Measurements from ENCODE around the gene PLCE1.

PLCE1 gene

DNA sequence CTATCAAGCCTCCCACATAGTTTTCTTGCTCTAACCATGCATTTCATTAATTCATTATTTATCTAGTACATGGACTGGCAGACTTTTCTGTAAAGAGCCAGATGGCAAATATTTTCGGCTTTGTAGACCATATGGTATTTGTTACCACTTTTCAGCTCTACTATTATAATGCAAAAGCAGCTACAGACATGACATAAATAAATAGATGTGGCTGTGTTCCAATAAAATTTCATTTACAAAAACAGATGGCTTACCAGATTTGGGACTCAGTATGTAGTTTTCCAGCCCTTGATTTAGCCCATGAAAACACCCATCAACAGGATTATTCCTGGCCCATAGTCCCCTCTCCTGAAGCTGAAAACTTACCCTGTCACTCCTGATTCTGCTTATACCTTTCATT is 32.1 kb downstream of the PLCE1 start:
- no peak for DNase-seq

DNA sequence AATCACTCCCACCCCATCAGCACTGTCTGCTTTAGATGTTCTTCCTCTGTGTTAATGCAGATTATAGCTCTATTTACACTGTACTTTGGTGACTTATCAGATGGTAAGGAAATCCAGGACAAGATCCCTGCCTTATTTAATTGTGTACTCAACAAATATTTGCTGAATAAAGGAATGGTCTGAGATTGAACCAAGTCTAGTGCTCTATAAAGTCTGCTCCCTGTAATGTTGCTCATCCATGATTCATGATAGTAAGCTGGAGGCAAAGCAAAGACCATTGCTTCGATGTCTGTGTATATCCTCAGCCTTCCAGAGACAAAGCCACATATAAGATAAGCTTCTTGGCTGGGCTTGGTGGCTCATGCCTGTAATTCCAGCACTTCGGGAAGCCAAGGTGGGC is 33.5 kb downstream of the PLCE1 start:
- no peak for DNase-seq

DNA sequence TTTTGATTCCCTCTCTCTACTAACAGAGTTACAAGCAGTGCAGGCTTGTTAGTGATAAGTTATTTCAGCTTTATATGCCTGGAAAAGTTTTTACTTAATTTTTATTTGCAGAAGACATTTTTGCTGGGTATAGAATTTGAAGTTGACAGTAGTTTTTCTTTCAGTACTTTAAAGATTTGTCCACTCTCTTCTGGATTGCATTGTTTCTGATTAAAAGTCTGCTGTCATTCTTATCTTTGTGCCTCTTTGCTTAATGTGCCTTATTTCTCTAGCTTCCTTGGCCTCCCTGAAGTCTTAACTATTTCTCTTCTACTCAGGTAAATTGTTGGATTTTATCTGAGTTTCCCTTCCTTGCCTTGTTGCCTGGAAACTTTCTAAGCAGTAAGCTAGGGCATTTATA is 36.2 kb downstream of the PLCE1 start:
- DNase-seq: no peak

DNA sequence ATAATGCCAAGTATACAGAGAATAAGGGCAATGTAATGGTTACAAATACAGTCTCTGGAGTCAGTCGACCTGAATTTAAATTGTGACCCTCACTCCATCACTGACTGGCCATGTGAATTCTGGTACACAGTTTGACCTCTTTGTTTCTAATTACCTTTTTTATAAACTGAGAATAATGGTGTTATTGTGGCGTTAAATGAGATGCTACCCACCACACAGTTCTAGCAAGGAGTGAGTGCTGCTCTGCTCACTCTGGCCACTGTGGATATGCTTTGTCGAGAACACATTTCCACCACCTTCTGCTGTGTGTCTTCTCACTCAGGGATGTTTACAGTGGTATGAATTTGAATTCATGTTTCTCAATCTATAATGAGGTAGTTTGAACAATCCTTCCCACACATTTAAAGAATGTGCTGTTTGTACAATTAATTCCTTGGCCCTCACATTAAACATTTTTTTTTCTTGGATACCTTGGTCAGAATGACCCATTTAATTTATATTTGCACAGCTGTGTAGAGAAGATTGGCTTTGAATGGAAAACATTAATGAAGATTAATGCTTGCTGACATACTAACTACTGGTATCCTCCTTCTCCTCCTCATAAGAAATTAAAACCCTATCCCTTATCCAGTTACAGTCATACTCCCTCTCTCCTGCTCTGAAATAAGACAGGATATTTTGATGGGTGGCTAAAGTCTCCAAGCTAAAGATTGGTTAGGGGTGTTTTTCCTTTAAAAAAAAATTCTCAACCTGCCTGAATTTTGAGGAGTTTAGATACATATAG is 42.4 kb downstream of the PLCE1 start:
- DNase-seq: peak; percentile 47

DNA sequence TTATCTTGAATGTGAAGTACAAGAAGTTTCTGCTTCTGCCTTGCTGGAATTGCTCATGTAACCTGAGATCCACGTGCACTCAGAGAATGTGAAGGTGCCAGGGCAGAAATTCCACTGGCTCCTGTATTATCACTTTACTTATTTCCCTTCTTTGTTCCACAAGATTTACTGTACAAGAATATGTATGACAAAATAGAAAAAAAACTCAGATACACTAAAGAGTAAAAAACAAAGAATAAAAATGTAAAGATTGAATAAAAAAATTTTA is 43.0 kb downstream of the PLCE1 start:
- DNase-seq: no peak

DNA sequence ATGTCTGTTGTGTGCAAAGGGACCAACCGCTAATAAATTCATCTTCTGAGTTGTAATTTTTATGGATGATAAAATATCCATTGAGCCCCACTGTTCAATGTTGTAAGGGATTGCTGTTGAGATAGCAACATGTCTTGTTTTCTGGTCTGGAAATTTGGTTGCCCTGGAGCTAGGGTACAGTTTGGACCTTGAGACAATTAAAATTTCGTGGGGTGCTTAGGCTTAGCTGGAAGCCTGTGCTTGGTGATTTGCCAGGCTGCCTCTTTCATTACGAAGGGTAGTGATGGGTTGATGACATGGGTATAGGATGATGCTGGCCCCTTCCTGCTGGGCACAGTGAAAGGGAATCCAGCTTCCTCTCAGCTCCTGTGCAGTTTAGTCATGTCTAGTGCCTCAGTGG is 43.6 kb downstream of the PLCE1 start:
- DNase-seq: no peak

DNA sequence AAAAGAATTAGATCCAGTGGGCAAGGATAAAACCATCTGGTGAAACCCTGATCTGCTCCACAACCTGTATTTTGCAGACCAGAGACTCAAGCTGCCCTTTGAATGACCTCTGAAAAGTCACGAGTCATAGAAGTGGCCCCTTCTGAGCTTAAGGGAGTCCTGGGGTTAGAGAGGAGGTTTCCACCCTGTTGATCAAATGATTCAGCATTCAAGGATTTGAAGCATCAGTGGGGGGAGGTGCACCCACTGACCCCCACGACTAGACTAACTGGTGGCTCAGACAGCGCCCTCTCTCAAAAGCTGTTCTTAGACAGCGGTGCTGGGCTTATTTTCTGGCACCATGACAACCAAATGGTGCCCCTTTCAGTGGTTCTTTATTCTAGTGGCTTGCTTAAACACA is 44.3 kb downstream of the PLCE1 start:
- no peak for DNase-seq

DNA sequence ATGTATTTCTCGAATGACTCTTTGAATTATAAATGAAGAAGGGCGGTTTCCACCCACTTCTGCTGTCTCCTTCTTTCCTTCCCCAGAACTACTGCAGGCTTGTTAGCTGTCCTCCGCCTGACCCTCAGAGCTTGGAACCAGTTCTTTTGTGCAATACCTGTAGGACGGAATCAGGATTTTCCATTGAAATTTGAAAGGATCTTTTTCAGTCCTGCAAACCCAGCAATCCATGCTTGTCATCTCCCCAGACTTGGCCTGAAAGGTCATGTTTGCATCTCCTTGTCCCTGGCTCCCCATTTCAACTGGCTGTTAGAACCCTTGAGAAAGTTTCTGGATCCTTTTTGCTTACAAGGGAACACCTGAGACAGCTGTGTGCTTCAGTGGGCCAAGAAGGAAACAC is 47.5 kb downstream of the PLCE1 start:
- DNase-seq: no peak

DNA sequence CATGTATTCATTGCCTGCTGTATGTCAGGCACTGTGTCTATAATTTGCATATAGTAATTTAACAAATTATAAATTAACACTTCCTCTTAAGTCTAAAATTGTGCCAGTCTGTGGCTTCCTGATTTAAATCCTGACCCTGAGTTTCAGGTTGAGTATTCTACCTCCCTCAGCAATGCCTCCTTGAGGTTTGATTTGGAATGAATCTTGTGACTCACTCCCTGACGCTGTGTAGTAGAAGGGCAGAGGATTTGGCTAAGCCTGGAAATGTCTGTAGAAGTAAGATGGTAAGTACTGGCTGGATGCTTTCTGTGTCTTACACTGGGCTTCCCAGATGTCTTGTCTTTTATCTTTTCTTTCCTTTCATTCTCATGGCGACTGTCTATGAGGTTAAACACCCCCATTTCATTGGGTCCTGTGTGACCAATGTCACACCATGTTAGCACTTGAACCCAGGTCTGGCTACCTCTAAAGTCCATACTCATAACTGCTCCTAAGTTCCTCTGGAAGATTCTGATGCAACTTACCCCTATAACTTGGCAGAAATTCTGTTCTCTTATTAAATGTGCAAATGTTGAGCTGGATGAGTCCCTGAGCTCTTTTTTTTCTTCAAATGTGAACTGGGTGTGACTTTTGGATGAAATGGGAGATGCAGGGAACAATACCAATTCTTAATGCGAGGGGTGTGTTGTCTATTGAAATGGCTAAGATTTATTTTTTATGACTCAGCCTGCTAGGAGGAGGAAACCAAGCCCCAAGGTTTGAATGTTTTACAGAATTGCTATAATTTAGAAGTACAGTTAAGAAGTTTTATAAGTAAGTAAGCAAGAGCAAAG is 48.5 kb downstream of the PLCE1 start:
- no peak for DNase-seq

DNA sequence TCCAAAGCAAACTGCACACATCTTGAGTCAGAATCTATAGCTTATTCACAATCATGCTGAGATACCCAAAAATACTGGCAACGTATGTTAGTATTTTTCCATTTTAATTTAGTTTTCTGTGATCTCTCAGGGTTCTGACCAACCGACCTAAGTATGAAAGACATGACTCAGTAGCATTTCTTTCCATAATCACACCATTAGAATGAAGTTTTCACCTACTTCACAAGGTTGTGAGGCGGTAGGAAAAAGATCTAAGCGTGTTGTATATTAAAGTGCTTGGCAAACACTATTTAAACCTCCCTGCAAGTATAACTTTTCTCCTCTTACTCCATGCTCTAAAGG is 49.1 kb downstream of the PLCE1 start:
- DNase-seq: no peak

Data from NCI-H146 (cell line).